PC-9 (cell line): ENCODE measurements around the gene SHOC2. TPM values are rescaled to one million over a fixed set of nuclear protein-coding genes. Genes with fewer than 3 reads are reported as not detected.

Experiments used
- BruUV-seq: library from RNA; stranded (reverse); fragments of 400-500 nt; replicated peaks from 2 replicates; lab custom pipeline; 2021; lab: Mats Ljungman, UMichigan
- CTCF ChIA-PET: fragments of 300-600 bp; sonication (Branson Sonifier 250); formaldehyde crosslinking; loops from one replicate; lab custom pipeline; 2022; ENCODE audit warnings: antibody characterized with exemption; lab: Charles Lee
- POLR2A ChIA-PET: fragments of 300-600 bp; sonication (Branson Sonifier 250); formaldehyde crosslinking; loops from one replicate; lab custom pipeline; 2022; ENCODE audit warnings: antibody characterized with exemption; ENCODE audit not compliant: unreplicated experiment; lab: Charles Lee
- DNase-seq, 2 experiments: peaks; one replicate each; pipeline versions ENCODE4 v3.0.0 to v3.0.0-alpha.2; 2015 to 2022; ENCODE audit warnings: mixed read lengths in 1 of 2
- H2AFZ ChIP-seq: fragments of 200-600 bp; sonication (generic); 2 replicates; pipeline ENCODE4 v1.8.1; 2017; ENCODE audit warnings: antibody characterized with exemption
- H3F3A ChIP-seq: fragments of 200-600 bp; sonication (generic); 2 replicates; pipeline ENCODE4 v1.8.1; 2017; ENCODE audit warnings: antibody characterized with exemption, mild to moderate bottlenecking, low read depth; ENCODE audit not compliant: insufficient read depth
- H3K27ac ChIP-seq: fragments of 200-600 bp; sonication (generic); 2 replicates; pipeline ENCODE4 v1.6.1; 2016; ENCODE audit warnings: mixed run types
- H3K27me3 ChIP-seq: fragments of 200-600 bp; sonication (generic); 2 replicates; pipeline ENCODE4 v1.6.1; 2016; ENCODE audit warnings: low read depth, mixed run types; ENCODE audit not compliant: insufficient read depth
- H3K36me3 ChIP-seq: fragments of 200-600 bp; sonication (generic); 2 replicates; pipeline ENCODE4 v1.6.1; 2016; ENCODE audit warnings: low read depth, mixed run types
- H3K4me1 ChIP-seq: fragments of 200-600 bp; sonication (generic); replicated peaks from 2 replicates; pipeline ENCODE4 v1.6.1; 2016; ENCODE audit warnings: mixed run types; ENCODE audit not compliant: insufficient read depth
- H3K4me2 ChIP-seq: fragments of 200-600 bp; sonication (generic); 2 replicates; pipeline ENCODE4 v1.6.1; 2017; ENCODE audit warnings: mixed run types
- H3K4me3 ChIP-seq: fragments of 200-600 bp; sonication (generic); 2 replicates; pipeline ENCODE4 v1.6.1; 2016; ENCODE audit warnings: mixed run types
- H3K79me2 ChIP-seq: fragments of 200-600 bp; sonication (generic); 2 replicates; pipeline ENCODE4 v1.6.1; 2017; ENCODE audit warnings: low read depth, mixed run types
- H3K9me2 ChIP-seq: fragments of 200-600 bp; sonication (generic); 2 replicates; pipeline ENCODE4 v1.8.1; 2017; ENCODE audit warnings: mild to moderate bottlenecking; ENCODE audit not compliant: insufficient read depth
- H3K9me3 ChIP-seq: fragments of 200-600 bp; sonication (generic); 2 replicates; pipeline ENCODE4 v1.8.1; 2016; ENCODE audit warnings: low read depth; ENCODE audit not compliant: insufficient read depth
- H4K20me1 ChIP-seq: fragments of 200-600 bp; sonication (generic); 2 replicates; pipeline ENCODE4 v1.8.1; 2017; ENCODE audit not compliant: insufficient read depth
- EZH2 ChIP-seq: fragments of 200-600 bp; sonication (generic); IDR thresholded peaks from 2 replicates; pipeline ENCODE4 v1.8.0; 2017; ENCODE audit warnings: antibody characterized with exemption, low read depth
- intact Hi-C: fragments of 100-400 bp; cut with micrococcal nuclease; formaldehyde crosslinking; loops from one replicate; pipeline ENCODE4 v1.10.0; 2022; ENCODE audit not compliant: unreplicated experiment
- total RNA-seq: library from RNA; stranded (reverse); gene quantifications from 2 replicates; pipeline ENCODE4 v1.2.3, GENCODE V29; 2021
- TF ChIP-seq, protein P1 (sequence below): fragments of 200-600 bp; sonication (generic); conservative IDR thresholded peaks from 2 replicates; pipeline ENCODE4 v1.6.1; 2017; ENCODE audit warnings: mixed run types, antibody characterized with exemption, mild to moderate bottlenecking, moderate library complexity

Gene SHOC2
- total RNA-seq, 1 experiment from 2014 or later, result 20.2 TPM

DNA sequence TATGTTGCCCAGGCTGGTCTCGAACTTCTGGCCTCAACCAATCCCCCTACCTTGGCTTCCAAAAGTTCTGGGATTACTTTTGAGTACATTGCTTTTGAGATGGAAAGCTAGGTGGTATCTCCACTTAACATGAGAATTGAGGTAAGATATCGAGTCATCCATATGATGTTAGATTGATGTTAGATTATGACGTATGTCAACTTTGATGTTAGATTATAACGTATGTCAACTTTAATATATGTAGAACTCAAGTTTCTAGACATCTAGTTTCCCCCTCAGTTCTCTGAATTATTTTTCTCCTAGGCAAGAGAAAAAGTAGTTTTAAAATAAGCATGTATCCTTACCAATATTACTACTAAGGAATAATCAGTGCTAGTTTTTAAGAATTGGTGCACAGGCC is 20.0 kb downstream of the SHOC2 start:
- Histone ChIP-seq H4K20me1 (no peaks in the 10 kb centered on the region), H3K9me3 (no peaks in the 10 kb centered on the region), H3K27ac (no peak overlapping the region), H3F3A (no peaks in the 10 kb centered on the region), H3K27me3 (no peaks in the 10 kb centered on the region), H3K79me2 (peaks cover 27% of the 10 kb centered on the region), H3K4me1 (no peaks in the 10 kb centered on the region), H3K36me3 (no peaks in the 10 kb centered on the region), H3K4me2 (no peak overlapping the region), H3K9me2 (no peaks in the 10 kb centered on the region), H2AFZ (no peak overlapping the region), H3K4me3 (no peak overlapping the region)
- CTCF ChIA-PET, result no interaction called here
- POLR2A ChIA-PET, result no interaction called here
- DNase-seq, result no peak
- no peak for TF ChIP-seq EZH2
- TF ChIP-seq, protein P1, sequence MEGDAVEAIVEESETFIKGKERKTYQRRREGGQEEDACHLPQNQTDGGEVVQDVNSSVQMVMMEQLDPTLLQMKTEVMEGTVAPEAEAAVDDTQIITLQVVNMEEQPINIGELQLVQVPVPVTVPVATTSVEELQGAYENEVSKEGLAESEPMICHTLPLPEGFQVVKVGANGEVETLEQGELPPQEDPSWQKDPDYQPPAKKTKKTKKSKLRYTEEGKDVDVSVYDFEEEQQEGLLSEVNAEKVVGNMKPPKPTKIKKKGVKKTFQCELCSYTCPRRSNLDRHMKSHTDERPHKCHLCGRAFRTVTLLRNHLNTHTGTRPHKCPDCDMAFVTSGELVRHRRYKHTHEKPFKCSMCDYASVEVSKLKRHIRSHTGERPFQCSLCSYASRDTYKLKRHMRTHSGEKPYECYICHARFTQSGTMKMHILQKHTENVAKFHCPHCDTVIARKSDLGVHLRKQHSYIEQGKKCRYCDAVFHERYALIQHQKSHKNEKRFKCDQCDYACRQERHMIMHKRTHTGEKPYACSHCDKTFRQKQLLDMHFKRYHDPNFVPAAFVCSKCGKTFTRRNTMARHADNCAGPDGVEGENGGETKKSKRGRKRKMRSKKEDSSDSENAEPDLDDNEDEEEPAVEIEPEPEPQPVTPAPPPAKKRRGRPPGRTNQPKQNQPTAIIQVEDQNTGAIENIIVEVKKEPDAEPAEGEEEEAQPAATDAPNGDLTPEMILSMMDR, result no peak
- intact Hi-C loops, result loop anchor here (5.0 kb wide), 1 partner anchor 48 kb away; no protein-coding TSS in a partner anchor
- BruUV-seq, result no TSS peak

- no TSS peak for BruUV-seq
- CTCF ChIA-PET, result no interaction called here
Observed at GRCh38 chr10:110944792-110945396, 25.5 kb downstream of the SHOC2 start.

DNA sequence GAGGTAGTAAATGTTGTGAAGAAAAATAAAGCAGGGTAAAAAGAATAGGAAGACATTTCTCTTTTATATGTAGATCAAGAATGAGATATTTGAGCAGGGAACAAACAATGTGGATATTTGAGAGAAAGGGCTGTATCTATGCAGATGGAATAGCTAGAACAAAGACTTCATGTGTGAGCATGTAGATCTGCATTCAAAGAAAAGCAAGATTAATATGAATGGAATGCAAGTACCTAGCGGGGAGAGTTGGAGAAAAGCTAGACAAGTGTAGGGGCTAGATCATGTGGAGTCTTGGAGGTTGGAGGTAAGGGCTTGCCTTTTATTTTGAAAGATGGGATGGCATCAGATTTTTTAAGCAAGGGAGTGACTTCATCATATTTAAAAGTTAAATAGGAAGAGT is 27.1 kb downstream of the SHOC2 start:
- intact Hi-C loops, result no loop called here
- no peak for TF ChIP-seq EZH2
- TF ChIP-seq, protein P1, result no peak
- BruUV-seq, result no TSS peak
- H3K4me1 ChIP-seq, result no peaks in the 10 kb centered on the region
- H3K79me2 ChIP-seq, result peaks cover 6% of the 10 kb centered on the region; the same call in 1 of the 2 replicates
- H3K9me2 ChIP-seq, result no peaks in the 10 kb centered on the region
- H3K27ac ChIP-seq, result no peak overlapping the region
- H3K36me3 ChIP-seq, result no peaks in the 10 kb centered on the region
- no peaks in the 10 kb centered on the region for H3F3A ChIP-seq
- no peaks in the 10 kb centered on the region for H4K20me1 ChIP-seq
- ChIA-PET POLR2A (no interaction called here), CTCF (no interaction called here)
- no peaks in the 10 kb centered on the region for H3K9me3 ChIP-seq
- no peak for DNase-seq
- H3K4me3 ChIP-seq, result no peak overlapping the region
- H3K27me3 ChIP-seq, result no peaks in the 10 kb centered on the region
- H2AFZ ChIP-seq, result no peak overlapping the region
- no peak overlapping the region for H3K4me2 ChIP-seq

More at GRCh38 chr10:110944792-110945396, 25.5 kb downstream of the SHOC2 start:
- H3K9me2 ChIP-seq, result no peaks in the 10 kb centered on the region
- intact Hi-C loops, result no loop called here
- POLR2A ChIA-PET, result no interaction called here
- peaks cover 6% of the 10 kb centered on the region; the same call in 1 of the 2 replicates for H3K79me2 ChIP-seq
- no peaks in the 10 kb centered on the region for H4K20me1 ChIP-seq
- H3K36me3 ChIP-seq, result no peaks in the 10 kb centered on the region
- H2AFZ ChIP-seq, result no peak overlapping the region
- no peak overlapping the region for H3K27ac ChIP-seq
- no peaks in the 10 kb centered on the region for H3F3A ChIP-seq
- H3K4me2 ChIP-seq, result no peak overlapping the region
- H3K27me3 ChIP-seq, result no peaks in the 10 kb centered on the region
- TF ChIP-seq, protein P1, result no peak
- no peak for TF ChIP-seq EZH2
- no peak for DNase-seq
- no peak overlapping the region for H3K4me3 ChIP-seq
- no peaks in the 10 kb centered on the region for H3K9me3 ChIP-seq
- H3K4me1 ChIP-seq, result no peaks in the 10 kb centered on the region
